Measurements from ENCODE around the gene SMIM43. TPM values are rescaled to one million over a fixed set of nuclear protein-coding genes. Genes with fewer than 3 reads are reported as not detected.

The SMIM43 gene
- 1.1 and 2.1 TPM in 2 replicates for total RNA-seq

DNA sequence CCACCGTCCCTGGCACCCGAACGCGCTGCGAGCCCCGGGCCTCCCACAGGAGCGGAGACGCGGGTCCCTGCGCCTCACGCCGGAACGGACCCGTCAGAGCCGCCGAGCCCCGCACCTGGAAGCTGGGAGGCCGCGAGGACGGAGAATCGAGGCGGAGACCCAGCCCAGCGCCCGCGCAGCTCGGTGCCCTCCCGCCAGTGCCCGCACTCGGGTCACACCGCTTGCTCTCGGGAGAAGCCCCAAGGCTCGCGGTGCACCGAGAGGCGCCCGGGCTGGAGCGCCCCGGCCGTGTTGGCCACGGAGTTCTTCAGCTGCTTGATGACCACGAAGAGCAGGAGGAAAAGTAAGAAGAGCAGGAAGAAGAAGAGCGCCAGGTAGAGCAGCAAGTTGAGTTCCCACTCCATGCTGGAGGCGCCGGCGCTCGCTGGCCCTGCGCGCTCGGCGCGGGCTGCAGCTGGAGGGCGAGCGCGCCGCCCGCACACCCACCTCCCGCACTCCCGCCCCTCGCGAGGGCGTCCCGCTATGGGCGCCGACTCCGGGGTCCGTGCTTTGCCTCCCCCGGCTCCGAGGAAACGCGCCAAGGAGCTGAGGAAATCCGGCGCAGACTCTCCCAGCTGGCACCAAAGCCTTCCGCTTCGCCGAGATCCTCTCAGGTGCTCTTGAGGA lies at the start of gene SMIM43:
Gene SMIM43 (minus strand): TSS at position 463 of the 666 bp plus-strand sequence. CDS start 59 bp downstream, at position 404.

DNA sequence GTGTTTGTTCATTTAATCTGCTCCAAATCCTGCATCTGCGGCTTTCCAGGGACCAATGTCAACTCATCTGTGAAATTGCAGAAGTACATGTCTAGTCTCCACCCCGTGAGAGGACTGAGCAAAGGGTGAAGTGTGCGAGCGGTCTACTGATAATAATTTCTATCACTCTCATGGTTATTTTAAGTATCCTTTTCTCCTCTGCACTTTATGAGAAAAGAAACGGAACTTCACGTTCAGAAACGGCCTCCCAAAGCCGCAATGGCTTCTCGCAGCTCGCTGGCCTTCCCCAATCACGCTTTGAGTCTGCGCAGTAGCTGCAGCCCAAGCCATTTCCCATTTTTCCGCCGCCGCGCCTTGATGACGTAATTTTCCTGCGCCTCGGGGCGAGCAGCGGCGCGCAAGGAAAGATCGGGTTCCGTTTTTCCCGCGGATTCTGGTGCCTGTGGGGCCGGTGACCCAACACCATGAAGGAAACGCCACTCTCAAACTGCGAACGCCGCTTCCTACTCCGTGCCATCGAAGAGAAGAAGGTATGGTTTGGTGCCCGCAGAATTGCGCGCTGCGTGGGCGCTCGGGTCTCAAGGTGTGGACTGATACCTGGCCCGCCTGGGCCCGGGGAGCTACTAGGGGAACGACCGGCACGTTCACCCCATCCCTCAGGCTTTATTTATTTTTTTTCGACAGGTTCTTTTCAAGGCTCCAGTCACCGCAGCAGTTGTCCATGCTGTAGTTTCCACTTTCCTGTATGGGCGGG lies 36.2 kb upstream of the SMIM43 start, which contains the start of gene EXOSC9:
Gene EXOSC9 (plus strand): TSS at position 363 of the 754 bp plus-strand sequence. CDS start 102 bp downstream, at position 465.

Other genes starting within 250 kb of the SMIM43 start
- gene ANXA5, start 68.2 kb downstream of the SMIM43 start, total RNA-seq, result 1,177 and 1,241 TPM in 2 replicates
- 27.6 and 33.5 TPM in 2 replicates for gene EXOSC9, start 36.2 kb upstream of the SMIM43 start, total RNA-seq
- gene CCNA2, start 58.7 kb upstream of the SMIM43 start, total RNA-seq, result 16.8 and 23.0 TPM in 2 replicates
- gene BBS7, start 105.3 kb upstream of the SMIM43 start, total RNA-seq, result 12.1 and 12.5 TPM in 2 replicates
- gene TRPC3, start 186.9 kb upstream of the SMIM43 start, total RNA-seq, result not detected in 2 replicates